ENCODE data around the gene PPM1L.
"Not testable (repeated sequence)": the region's sequence is repeated elsewhere in the genome, so short reads cannot be mapped to it uniquely, and the experiment has no call there.

The PPM1L gene

GRCh38 chr3:160998581-160998980 lies 242.6 kb downstream of the PPM1L start:
- Histone ChIP-seq H2BK12ac (ENCODE audit: low read length in 2 of 2) (no peak overlapping the region), H4K8ac (ENCODE audit: low read length) (no peak overlapping the region), H2BK15ac (ENCODE audit: low read depth, poor library complexity, severe bottlenecking) (no peak overlapping the region), H3K9me3 (ENCODE audit: control insufficient read depth, low read length) (no peaks in the 10 kb centered on the region), H3K4me3 (ENCODE audit: insufficient read depth in 1 of 2, low read depth in 1 of 2, low read length in 2 of 2) (no peak overlapping the region), H2AFZ (ENCODE audit: low read depth, low read length) (no peak overlapping the region), H3K23ac (ENCODE audit: low read length in 2 of 2) (no peak overlapping the region), H3K14ac (ENCODE audit: low read length in 2 of 2) (no peak overlapping the region), H3K9ac (ENCODE audit: low read length) (no peak overlapping the region), H2AK5ac (ENCODE audit: low read length, severe bottlenecking) (no peak overlapping the region), H3K27me3 (ENCODE audit: control insufficient read depth in 1 of 2, insufficient read depth in 1 of 2, low read length in 2 of 2) (no peaks in the 10 kb centered on the region), H4K91ac (ENCODE audit: low read length) (no peak overlapping the region), H3K4me2 (ENCODE audit: low read length, poor library complexity, severe bottlenecking) (no peak overlapping the region), H2BK5ac (ENCODE audit: low read depth, low read length, poor library complexity, severe bottlenecking) (no peak overlapping the region), H3K4ac (ENCODE audit: low read depth in 1 of 2, low read length in 2 of 2) (no peak overlapping the region), H3K36me3 (ENCODE audit: control insufficient read depth in 1 of 2, insufficient read depth in 2 of 2, low read depth in 1 of 2, low read length in 2 of 2) (no peaks in the 10 kb centered on the region), H2BK120ac (ENCODE audit: low read depth, low read length) (no peak overlapping the region), H3K4me1 (ENCODE audit: control insufficient read depth, insufficient read depth, low read depth, low read length) (no peaks in the 10 kb centered on the region), H3K18ac (ENCODE audit: low read depth in 1 of 2, low read length in 2 of 2) (no peak overlapping the region), H3K27ac (ENCODE audit: low read length, poor library complexity, severe bottlenecking) (no peak overlapping the region), H3K79me1 (replicated peaks; ENCODE audit: low read length, poor library complexity, severe bottlenecking) (no peaks in the 10 kb centered on the region)
- DNase-seq: no peak
- WGBS: 92% methylated on average over 1 of the region's 1 CpG

DNA sequence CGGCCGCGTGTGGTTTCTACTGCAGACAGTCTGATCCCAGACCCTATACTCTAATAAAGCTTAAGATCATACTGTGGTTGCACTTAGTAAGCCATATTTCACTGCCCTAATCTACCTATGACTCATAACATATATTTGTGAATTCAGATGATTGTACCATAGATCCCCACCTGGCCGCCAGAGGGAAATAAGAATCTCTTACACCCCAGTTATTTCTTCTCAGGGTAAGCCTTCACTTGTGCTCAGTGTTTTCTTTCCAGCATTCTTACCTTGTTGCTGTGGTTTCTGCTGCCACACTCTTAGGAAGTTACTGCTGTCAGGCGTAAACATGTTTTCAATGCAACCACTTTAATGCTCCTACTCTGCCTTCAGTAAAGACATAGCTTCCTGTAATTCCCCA lies 243.2 kb downstream of the PPM1L start:
- Histone ChIP-seq H3K9ac (ENCODE audit: low read length) (no peak overlapping the region), H3K79me1 (replicated peaks; ENCODE audit: low read length, poor library complexity, severe bottlenecking) (no peaks in the 10 kb centered on the region), H3K27ac (ENCODE audit: low read length, poor library complexity, severe bottlenecking) (no peak overlapping the region), H3K4ac (ENCODE audit: low read depth in 1 of 2, low read length in 2 of 2) (no peak overlapping the region), H3K14ac (ENCODE audit: low read length in 2 of 2) (no peak overlapping the region), H4K91ac (ENCODE audit: low read length) (no peak overlapping the region), H2BK12ac (ENCODE audit: low read length in 2 of 2) (no peak overlapping the region), H3K4me3 (ENCODE audit: insufficient read depth in 1 of 2, low read depth in 1 of 2, low read length in 2 of 2) (no peak overlapping the region), H2AFZ (ENCODE audit: low read depth, low read length) (no peak overlapping the region), H3K18ac (ENCODE audit: low read depth in 1 of 2, low read length in 2 of 2) (no peak overlapping the region), H2BK15ac (ENCODE audit: low read depth, poor library complexity, severe bottlenecking) (no peak overlapping the region), H4K8ac (ENCODE audit: low read length) (no peak overlapping the region), H3K23ac (ENCODE audit: low read length in 2 of 2) (no peak overlapping the region), H2BK5ac (ENCODE audit: low read depth, low read length, poor library complexity, severe bottlenecking) (no peak overlapping the region), H2AK5ac (ENCODE audit: low read length, severe bottlenecking) (no peak overlapping the region), H3K4me2 (ENCODE audit: low read length, poor library complexity, severe bottlenecking) (no peak overlapping the region), H3K4me1 (ENCODE audit: control insufficient read depth, insufficient read depth, low read depth, low read length) (no peaks in the 10 kb centered on the region), H3K27me3 (ENCODE audit: control insufficient read depth in 1 of 2, insufficient read depth in 1 of 2, low read length in 2 of 2) (no peaks in the 10 kb centered on the region), H3K36me3 (ENCODE audit: control insufficient read depth in 1 of 2, insufficient read depth in 2 of 2, low read depth in 1 of 2, low read length in 2 of 2) (no peaks in the 10 kb centered on the region), H3K9me3 (ENCODE audit: control insufficient read depth, low read length) (no peaks in the 10 kb centered on the region), H2BK120ac (ENCODE audit: low read depth, low read length) (no peak overlapping the region)
- 92% methylated on average over 5 of the region's 5 CpGs for WGBS
- DNase-seq: no peak

- Histone ChIP-seq H2AFZ (ENCODE audit: low read depth, low read length) (no peak overlapping the region), H3K14ac (ENCODE audit: low read length in 2 of 2) (no peak overlapping the region), H4K91ac (ENCODE audit: low read length) (no peak overlapping the region), H3K18ac (ENCODE audit: low read depth in 1 of 2, low read length in 2 of 2) (no peak overlapping the region), H3K4me2 (ENCODE audit: low read length, poor library complexity, severe bottlenecking) (no peak overlapping the region), H3K9me3 (ENCODE audit: control insufficient read depth, low read length) (no peaks in the 10 kb centered on the region), H2BK15ac (ENCODE audit: low read depth, poor library complexity, severe bottlenecking) (no peak overlapping the region), H3K27me3 (ENCODE audit: control insufficient read depth in 1 of 2, insufficient read depth in 1 of 2, low read length in 2 of 2) (no peaks in the 10 kb centered on the region), H3K9ac (ENCODE audit: low read length) (no peak overlapping the region), H3K4me3 (ENCODE audit: insufficient read depth in 1 of 2, low read depth in 1 of 2, low read length in 2 of 2) (no peak overlapping the region), H2AK5ac (ENCODE audit: low read length, severe bottlenecking) (no peak overlapping the region), H2BK5ac (ENCODE audit: low read depth, low read length, poor library complexity, severe bottlenecking) (no peak overlapping the region), H3K4ac (ENCODE audit: low read depth in 1 of 2, low read length in 2 of 2) (no peak overlapping the region), H2BK12ac (ENCODE audit: low read length in 2 of 2) (no peak overlapping the region), H3K4me1 (ENCODE audit: control insufficient read depth, insufficient read depth, low read depth, low read length) (no peaks in the 10 kb centered on the region), H3K23ac (ENCODE audit: low read length in 2 of 2) (no peak overlapping the region), H2BK120ac (ENCODE audit: low read depth, low read length) (no peak overlapping the region), H4K8ac (ENCODE audit: low read length) (no peak overlapping the region), H3K36me3 (ENCODE audit: control insufficient read depth in 1 of 2, insufficient read depth in 2 of 2, low read depth in 1 of 2, low read length in 2 of 2) (no peaks in the 10 kb centered on the region), H3K79me1 (replicated peaks; ENCODE audit: low read length, poor library complexity, severe bottlenecking) (no peaks in the 10 kb centered on the region), H3K27ac (ENCODE audit: low read length, poor library complexity, severe bottlenecking) (no peak overlapping the region)
- WGBS: 83% methylated on average over 1 of the region's 2 CpGs
- DNase-seq: no peak
Measured at GRCh38 chr3:161008086-161008485, 252.1 kb downstream of the PPM1L start.

- H3K4me3 ChIP-seq (ENCODE audit: insufficient read depth in 1 of 2, low read depth in 1 of 2, low read length in 2 of 2); H3K23ac ChIP-seq (ENCODE audit: low read length in 2 of 2); H2BK120ac ChIP-seq (ENCODE audit: low read depth, low read length); H3K9me3 ChIP-seq (ENCODE audit: control insufficient read depth, low read length); H3K36me3 ChIP-seq (ENCODE audit: control insufficient read depth in 1 of 2, insufficient read depth in 2 of 2, low read depth in 1 of 2, low read length in 2 of 2); H4K8ac ChIP-seq (ENCODE audit: low read length); H2BK12ac ChIP-seq (ENCODE audit: low read length in 2 of 2); H3K27me3 ChIP-seq (ENCODE audit: control insufficient read depth in 1 of 2, insufficient read depth in 1 of 2, low read length in 2 of 2); H3K79me1 ChIP-seq (replicated peaks; ENCODE audit: low read length, poor library complexity, severe bottlenecking); H3K9ac ChIP-seq (ENCODE audit: low read length); H3K27ac ChIP-seq (ENCODE audit: low read length, poor library complexity, severe bottlenecking); H3K4me1 ChIP-seq (ENCODE audit: control insufficient read depth, insufficient read depth, low read depth, low read length); H3K14ac ChIP-seq (ENCODE audit: low read length in 2 of 2); H2BK15ac ChIP-seq (ENCODE audit: low read depth, poor library complexity, severe bottlenecking); H2AK5ac ChIP-seq (ENCODE audit: low read length, severe bottlenecking); H3K4ac ChIP-seq (ENCODE audit: low read depth in 1 of 2, low read length in 2 of 2); H2BK5ac ChIP-seq (ENCODE audit: low read depth, low read length, poor library complexity, severe bottlenecking); H4K91ac ChIP-seq (ENCODE audit: low read length); H2AFZ ChIP-seq (ENCODE audit: low read depth, low read length); DNase-seq; H3K4me2 ChIP-seq (ENCODE audit: low read length, poor library complexity, severe bottlenecking); H3K18ac ChIP-seq (ENCODE audit: low read depth in 1 of 2, low read length in 2 of 2): not testable (repeated sequence)
- no CpG with 5 or more reads among the region's 2 CpGs for WGBS
Measured at GRCh38 chr3:161010151-161010550, 254.1 kb downstream of the PPM1L start.

Measured in mesenchymal stem cell (in vitro differentiated cells and primary cell).